Fibroblast of villous mesenchyme (primary cell): ENCODE measurements around the gene KCNE4. TPM values are rescaled to one million over a fixed set of nuclear protein-coding genes. Genes with fewer than 3 reads are reported as not detected.

ENCODE experiments used
- DNase-seq: peaks from one replicate; pipeline ENCODE4 v3.0.0-alpha.2; 2010; ENCODE audit warnings: low read depth
- H3K4me3 ChIP-seq: 2 replicates; pipeline ENCODE4 v1.5.1; 2011; ENCODE audit warnings: low read depth, mild to moderate bottlenecking, low read length
- CTCF ChIP-seq: IDR thresholded peaks from 2 replicates; pipeline ENCODE4 v1.5.1; 2012; ENCODE audit warnings: low read depth, mild to moderate bottlenecking, low read length; ENCODE audit not compliant: insufficient read depth
- total RNA-seq: library from RNA; depleted of rRNA; stranded (reverse); fragments of >200 nt; gene quantifications from 2 replicates; pipeline ENCODE4 v1.2.3, GENCODE V29; 2012

Gene KCNE4
- total RNA-seq, 1 donor, result 13.4 TPM

- no peak for TF ChIP-seq CTCF
- DNase-seq, result no peak
- no peak overlapping the region for H3K4me3 ChIP-seq
Measured at GRCh38 chr2:223082706-223083105, 30.7 kb downstream of the KCNE4 start.

DNA sequence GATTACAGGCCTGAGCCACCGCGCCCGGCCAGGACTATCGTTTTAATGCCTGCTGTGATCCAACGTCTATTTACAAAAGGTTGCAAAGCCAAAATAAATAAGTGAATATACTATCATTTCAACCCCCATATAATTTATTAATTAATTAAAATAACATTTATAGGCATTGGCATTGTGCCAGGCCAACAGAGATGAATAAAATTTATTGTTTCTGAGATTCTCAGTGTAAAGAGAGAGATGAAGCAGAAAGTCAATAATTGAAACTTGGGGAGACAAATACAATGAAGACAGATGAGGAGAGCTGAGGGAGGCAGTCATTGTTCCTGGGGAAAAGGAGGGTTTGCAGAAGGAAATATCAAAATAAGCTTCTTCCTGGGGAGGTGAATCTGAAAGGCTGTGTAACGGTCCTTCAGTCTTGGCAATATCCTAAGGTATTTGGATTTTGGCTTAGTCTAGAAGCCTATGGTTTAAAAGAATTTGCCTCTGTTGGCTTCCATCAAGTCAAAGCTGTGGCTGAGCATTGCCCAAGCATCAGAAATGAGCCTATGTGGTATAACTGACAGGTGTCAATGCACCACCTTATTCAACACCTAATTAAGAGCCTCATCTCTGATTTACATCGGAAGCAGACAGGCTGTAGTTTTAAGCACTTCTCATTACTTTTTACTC lies 31.5 kb downstream of the KCNE4 start:
- TF ChIP-seq CTCF, result no peak
- DNase-seq, result no peak
- no peak overlapping the region for H3K4me3 ChIP-seq

DNA sequence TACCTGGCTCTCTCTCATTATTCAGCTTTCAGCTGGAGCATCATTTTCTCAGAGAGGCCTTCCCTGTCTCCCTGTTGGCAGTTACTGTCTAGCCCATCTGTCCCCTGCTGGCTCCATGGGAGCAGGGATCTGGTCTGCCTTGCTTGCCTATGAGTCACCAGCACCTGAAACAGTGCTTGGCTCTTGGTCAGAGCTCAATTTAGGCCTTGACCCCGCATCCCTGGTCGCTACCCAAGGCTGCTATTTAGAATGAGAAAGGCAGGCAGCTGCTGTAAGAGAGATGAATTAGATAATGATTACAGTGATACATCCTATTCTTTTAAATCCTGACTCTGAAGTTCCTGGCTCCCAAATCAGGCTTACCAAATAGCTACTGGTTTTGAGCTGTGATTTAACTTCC lies 32.9 kb downstream of the KCNE4 start:
- no peak overlapping the region for H3K4me3 ChIP-seq
- DNase-seq, result no peak
- TF ChIP-seq CTCF, result no peak

DNA sequence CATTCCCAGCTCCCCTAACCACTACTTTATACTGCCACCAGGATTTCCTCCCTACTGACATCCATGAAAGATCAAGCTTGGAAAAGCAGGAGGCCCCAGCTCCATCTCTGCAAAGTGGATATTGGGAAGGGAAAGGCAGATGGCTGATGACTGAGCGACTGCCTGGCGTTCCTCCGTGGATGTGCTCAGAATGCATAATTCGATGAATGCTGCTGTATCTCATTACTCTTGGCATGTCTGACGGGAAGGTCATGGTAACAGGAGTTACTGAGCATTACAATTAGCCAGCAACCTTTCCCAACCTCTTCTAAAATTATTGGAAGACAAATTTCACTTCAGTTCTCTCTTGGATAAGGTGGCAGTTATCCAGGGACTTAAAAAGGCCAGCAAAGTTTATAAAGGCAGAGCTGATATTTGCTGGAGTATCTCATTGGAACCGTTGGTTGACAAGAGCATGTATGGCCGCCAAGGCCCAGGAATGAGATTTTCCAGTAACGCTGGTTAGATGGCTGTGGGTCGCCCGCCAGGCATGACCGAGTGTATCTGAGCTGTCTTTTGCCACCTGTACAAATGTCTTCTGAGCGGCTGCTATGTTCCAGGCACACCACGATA lies 34.5 kb downstream of the KCNE4 start:
- no peak for TF ChIP-seq CTCF
- H3K4me3 ChIP-seq, result no peak overlapping the region
- DNase-seq, result no peak

- no peak overlapping the region for H3K4me3 ChIP-seq
- DNase-seq, result no peak
- no peak for TF ChIP-seq CTCF
Measured at GRCh38 chr2:223087466-223087865, 35.5 kb downstream of the KCNE4 start.

DNA sequence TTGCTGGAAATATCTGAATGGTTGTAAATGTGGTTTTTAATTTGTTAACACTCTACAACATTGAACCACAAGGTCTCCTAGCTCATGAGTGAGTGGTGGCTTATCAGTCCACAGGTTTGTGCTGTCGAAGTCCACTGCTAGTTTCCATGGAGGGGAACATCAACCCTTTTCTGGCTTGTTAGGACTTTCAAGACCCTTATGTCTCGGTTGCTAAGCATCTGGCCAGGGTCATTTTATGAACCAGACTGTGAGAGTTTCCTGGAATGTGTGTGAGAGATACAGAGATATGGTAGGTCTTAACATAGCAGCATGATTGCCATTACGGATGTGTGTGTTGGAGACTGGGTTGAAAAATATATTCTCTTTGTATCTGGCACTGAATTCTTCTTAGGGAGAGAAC lies 36.9 kb downstream of the KCNE4 start:
- H3K4me3 ChIP-seq, result no peak overlapping the region
- TF ChIP-seq CTCF, result no peak
- DNase-seq, result no peak

DNA sequence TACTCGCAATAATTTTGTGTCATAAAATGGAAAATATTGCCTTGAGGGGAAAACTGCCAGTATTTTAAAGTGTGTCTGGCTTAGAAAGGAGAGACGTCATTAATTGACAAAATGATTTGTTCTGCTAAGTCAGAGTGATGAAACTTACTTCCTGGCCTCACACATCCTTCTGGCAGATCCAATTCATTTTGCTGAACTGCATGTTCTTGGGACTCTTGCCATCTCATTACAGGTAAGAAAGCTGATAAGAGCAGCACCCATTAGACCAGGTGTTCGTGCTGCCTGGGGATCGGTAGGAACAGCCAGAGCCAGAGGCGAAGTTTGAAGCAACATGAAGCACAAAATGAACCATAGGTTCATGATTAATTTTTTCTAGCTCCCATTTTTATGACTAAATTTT lies 38.0 kb downstream of the KCNE4 start:
- no peak for DNase-seq
- H3K4me3 ChIP-seq, result no peak overlapping the region
- no peak for TF ChIP-seq CTCF
